H1 (cell line): ENCODE results near the gene ARHGAP10. TPM values are rescaled to one million over a fixed set of nuclear protein-coding genes. Genes with fewer than 3 reads are reported as not detected.

Experiments used
- CTCF ChIA-PET: fragments of 300-600 bp; sonication (Branson Sonifier 250); formaldehyde crosslinking; loops from one replicate; lab custom pipeline; 2021; ENCODE audit not compliant: partially characterized antibody; lab: Charles Lee
- POLR2A ChIA-PET: fragments of 300-600 bp; sonication (Branson Sonifier 250); formaldehyde crosslinking; loops from one replicate; lab custom pipeline; 2021; ENCODE audit warnings: inconsistent platforms; ENCODE audit not compliant: partially characterized antibody; lab: Charles Lee
- DNase-seq, 2 experiments: peaks; one replicate each; pipeline versions ENCODE4 v3.0.0 to v3.0.0-alpha.2; 2010 to 2022; ENCODE audit warnings: low spot score in 2 of 2, low read depth in 1 of 2, mixed read lengths in 1 of 2
- FAIRE-seq: peaks from 2 replicates; lab custom pipeline; 2011; peaks lifted over from hg19 to GRCh38; lab: Jason Lieb, UNC
- H2AFZ ChIP-seq: 2 replicates; pipeline ENCODE4 v1.8.1; 2012; ENCODE audit warnings: low read length, inconsistent platforms
- H2AK5ac ChIP-seq: 2 replicates; pipeline ENCODE4 v1.6.1; 2013; ENCODE audit warnings: low read depth, low read length
- H2BK120ac ChIP-seq: replicated peaks from 2 replicates; pipeline ENCODE3; 2013; ENCODE audit warnings: low read depth, low read length, inconsistent platforms
- H2BK12ac ChIP-seq: 2 replicates; pipeline ENCODE4 v1.6.1; 2013; ENCODE audit warnings: low read depth, low read length
- H2BK15ac ChIP-seq: 2 replicates; pipeline ENCODE4 v1.6.1; 2013; ENCODE audit warnings: low read length
- H2BK20ac ChIP-seq: 2 replicates; pipeline ENCODE4 v1.6.1; 2013; ENCODE audit warnings: low read length
- H2BK5ac ChIP-seq: 2 replicates; pipeline ENCODE4 v1.6.1; 2013; ENCODE audit warnings: low read depth, low read length
- H3K14ac ChIP-seq: 2 replicates; pipeline ENCODE4 v1.6.1; 2013; ENCODE audit warnings: inconsistent platforms; ENCODE audit not compliant: insufficient read length
- H3K18ac ChIP-seq: 2 replicates; pipeline ENCODE4 v1.6.1; 2013; ENCODE audit warnings: low read length; ENCODE audit errors: extremely low read depth
- H3K23ac ChIP-seq: 2 replicates; pipeline ENCODE4 v1.6.1; 2013; ENCODE audit warnings: inconsistent platforms; ENCODE audit not compliant: insufficient read length
- H3K23me2 ChIP-seq: 2 replicates; pipeline ENCODE4 v1.6.1; 2013; ENCODE audit warnings: low read depth, low read length
- H3K27ac ChIP-seq: 2 replicates; pipeline ENCODE4 v1.6.1; 2011; ENCODE audit warnings: low read depth, low read length, inconsistent platforms
- H3K27me3 ChIP-seq, 4 experiments: replicated peaks in 1 of 4; 1 replicate in 1 of 4; 2 replicates in 3 of 4; pipeline versions ENCODE4 v1.6.1 to v1.8.1; 2011 to 2013; ENCODE audit warnings: low read length in 3 of 4, mild to moderate bottlenecking in 3 of 4, inconsistent platforms in 2 of 4, mixed read lengths in 2 of 4, moderate library complexity in 1 of 4; ENCODE audit not compliant: control insufficient read depth in 3 of 4, insufficient read depth in 3 of 4; ENCODE audit errors: extremely low read depth in 1 of 4
- H3K36me3 ChIP-seq, 4 experiments: 2 replicates each; pipeline versions ENCODE4 v1.6.1 to v1.8.1; 2011 to 2013; ENCODE audit warnings: mild to moderate bottlenecking in 4 of 4, low read length in 3 of 4, moderate library complexity in 2 of 4, control low read depth in 1 of 4, inconsistent platforms in 1 of 4; ENCODE audit not compliant: insufficient read depth in 4 of 4, control insufficient read depth in 2 of 4
- H3K4ac ChIP-seq: replicated peaks from 2 replicates; pipeline ENCODE3; 2013; ENCODE audit warnings: low read length, low read depth, mixed read lengths, inconsistent platforms; ENCODE audit not compliant: insufficient read length
- H3K4me1 ChIP-seq, 4 experiments: replicated peaks in 1 of 4; 1 replicate in 1 of 4; 2 replicates in 3 of 4; pipeline versions ENCODE4 v1.6.1 to v1.8.1; 2011 to 2013; ENCODE audit warnings: low read length in 3 of 4, inconsistent platforms in 2 of 4, mixed read lengths in 1 of 4; ENCODE audit not compliant: insufficient read depth in 4 of 4, control insufficient read depth in 3 of 4
- H3K4me2 ChIP-seq, 2 experiments: 2 replicates each; pipeline versions ENCODE4 v1.6.1 to v1.8.1; 2011 to 2013; ENCODE audit warnings: low read depth in 2 of 2, low read length in 2 of 2, control low read depth in 1 of 2, inconsistent platforms in 1 of 2, mild to moderate bottlenecking in 1 of 2; ENCODE audit not compliant: insufficient read depth in 1 of 2
- H3K4me3 ChIP-seq, 4 experiments: fragments of 200-600, 300-600 bp in 1 of 4; sonication (generic), shearing (Covaris generic), sonication (Bioruptor Twin) in 1 of 4; 2 replicates each; pipeline versions ENCODE4 v1.5.1 to v1.8.1; 2011 to 2016; ENCODE audit warnings: low read length in 4 of 4, low read depth in 3 of 4, control low read depth in 2 of 4, inconsistent platforms in 2 of 4, mild to moderate bottlenecking in 2 of 4, mixed read lengths in 1 of 4, moderate library complexity in 1 of 4; ENCODE audit not compliant: insufficient read depth in 2 of 4; ENCODE audit errors: extremely low read depth in 1 of 4
- H3K56ac ChIP-seq: replicated peaks from 2 replicates; pipeline ENCODE3; 2013; ENCODE audit warnings: low read depth, mild to moderate bottlenecking, mixed read lengths, low read length, inconsistent platforms; ENCODE audit not compliant: insufficient read length
- H3K79me1 ChIP-seq: 2 replicates; pipeline ENCODE4 v1.6.1; 2013; ENCODE audit warnings: low read depth, low read length, control low read depth
- H3K79me2 ChIP-seq, 2 experiments: 2 replicates each; pipeline versions ENCODE4 v1.6.1 to v1.8.1; 2012 to 2013; ENCODE audit warnings: low read length in 2 of 2, mild to moderate bottlenecking in 2 of 2, inconsistent platforms in 1 of 2; ENCODE audit not compliant: insufficient read depth in 2 of 2, control insufficient read depth in 1 of 2
- H3K9ac ChIP-seq, 4 experiments: replicated peaks in 1 of 4; 1 replicate in 1 of 4; 2 replicates in 3 of 4; pipeline versions ENCODE4 v1.6.1 to v1.8.1; 2011 to 2013; ENCODE audit warnings: low read depth in 3 of 4, low read length in 3 of 4, control low read depth in 2 of 4, mild to moderate bottlenecking in 2 of 4, moderate library complexity in 2 of 4, inconsistent platforms in 1 of 4; ENCODE audit errors: extremely low read depth in 1 of 4
- H3K9me3 ChIP-seq, 2 experiments: 2 replicates each; pipeline versions ENCODE4 v1.6.1 to v1.8.1; 2012 to 2013; ENCODE audit warnings: mild to moderate bottlenecking in 2 of 2, moderate library complexity in 2 of 2, control low read depth in 1 of 2, inconsistent platforms in 1 of 2, low read depth in 1 of 2, low read length in 1 of 2, mixed read lengths in 1 of 2; ENCODE audit not compliant: insufficient read depth in 2 of 2
- H4K20me1 ChIP-seq, 2 experiments: replicated peaks in 1 of 2; 2 replicates each; pipeline versions ENCODE3 to v1.8.1; 2011 to 2013; ENCODE audit warnings: inconsistent platforms in 2 of 2, low read length in 2 of 2, mild to moderate bottlenecking in 1 of 2; ENCODE audit not compliant: insufficient read depth in 2 of 2, control insufficient read depth in 1 of 2
- H4K5ac ChIP-seq: 2 replicates; pipeline ENCODE4 v1.6.1; 2013; ENCODE audit warnings: low read length, low read depth, mixed read lengths, inconsistent platforms; ENCODE audit not compliant: insufficient read length
- H4K8ac ChIP-seq: 2 replicates; pipeline ENCODE4 v1.8.0; 2013; ENCODE audit warnings: mild to moderate bottlenecking, moderate library complexity, low read length, inconsistent platforms; ENCODE audit not compliant: insufficient read depth; ENCODE audit errors: extremely low read depth
- H4K91ac ChIP-seq: replicated peaks from 2 replicates; pipeline ENCODE3; 2013; ENCODE audit warnings: low read length, mixed read lengths, inconsistent platforms; ENCODE audit not compliant: insufficient read length
- ATF3 ChIP-seq: IDR thresholded peaks from 2 replicates; pipeline ENCODE4 v1.6.1; 2011; ENCODE audit warnings: low read depth, mild to moderate bottlenecking, low read length; ENCODE audit not compliant: insufficient read depth
- BCL11A ChIP-seq, 2 experiments: IDR thresholded peaks; one replicate each; pipeline ENCODE4 v1.6.1; 2011; ENCODE audit warnings: low read depth in 2 of 2, low read length in 2 of 2, mild to moderate bottlenecking in 2 of 2
- CBX8 ChIP-seq: fragments of 300-800, 300-1000 bp; sonication (generic); IDR thresholded peaks from 2 replicates; pipeline ENCODE4 v1.7.1; 2016; ENCODE audit warnings: low read depth, low read length, borderline replicate concordance
- HDAC2 ChIP-seq, 2 experiments: fragments of 300-600 bp in 1 of 2; sonication (generic) in 1 of 2; IDR thresholded peaks; 2 replicates each; pipeline ENCODE4 v1.6.1; 2011 to 2012; ENCODE audit warnings: low read depth in 2 of 2, low read length in 2 of 2, mild to moderate bottlenecking in 2 of 2, moderate library complexity in 2 of 2, borderline replicate concordance in 1 of 2, inconsistent platforms in 1 of 2
- HDAC6 ChIP-seq: IDR thresholded peaks from one replicate; pipeline ENCODE4 v1.7.1; 2012; ENCODE audit warnings: low read depth, mild to moderate bottlenecking, inconsistent platforms, low read length, moderate library complexity
- KDM5A ChIP-seq: fragments of 200-600 bp; IDR thresholded peaks from 2 replicates; pipeline ENCODE4 v1.7.1; 2012; ENCODE audit warnings: mild to moderate bottlenecking, low read length, inconsistent platforms, mixed read lengths
- PHF8 ChIP-seq: fragments of 200-600 bp; sonication (generic); conservative IDR thresholded peaks from 2 replicates; pipeline ENCODE4 v1.7.1; 2012; ENCODE audit warnings: low read depth, mild to moderate bottlenecking, inconsistent platforms, low read length, moderate library complexity
- POLR2A ChIP-seq, 2 experiments: IDR thresholded peaks; 1 replicate in 1 of 2; 2 replicates in 1 of 2; pipeline ENCODE4 v1.6.1; 2011; ENCODE audit warnings: low read depth in 2 of 2, low read length in 2 of 2, mild to moderate bottlenecking in 2 of 2; ENCODE audit errors: control extremely low read depth in 1 of 2
- POLR2AphosphoS5 ChIP-seq: IDR thresholded peaks from 2 replicates; pipeline ENCODE4 v1.6.1; 2011; ENCODE audit warnings: low read depth, low read length
- RAD21 ChIP-seq, 2 experiments: IDR thresholded peaks in 1 of 2; conservative IDR thresholded peaks in 1 of 2; 2 replicates each; pipeline ENCODE4 v1.6.1; 2011; ENCODE audit warnings: low read depth in 2 of 2, low read length in 2 of 2, improper control_type of control experiment in 1 of 2, inconsistent platforms in 1 of 2, mild to moderate bottlenecking in 1 of 2, moderate library complexity in 1 of 2
- SIX5 ChIP-seq: IDR thresholded peaks from 2 replicates; pipeline ENCODE4 v1.6.1; 2011; ENCODE audit warnings: mild to moderate bottlenecking, low read depth, low read length
- SP1 ChIP-seq: IDR thresholded peaks from 2 replicates; pipeline ENCODE4 v1.6.1; 2011; ENCODE audit warnings: low read depth, low read length
- TAF7 ChIP-seq: optimal IDR thresholded peaks from 2 replicates; pipeline ENCODE3; 2011; ENCODE audit warnings: low read depth, mild to moderate bottlenecking, inconsistent platforms, low read length, moderate library complexity, borderline replicate concordance
- WGBS, 2 experiments: shearing (Covaris generic) in 1 of 2; methylation state at CpG; one replicate each; pipeline versions ENCODE4 v1.1.6 to v1.1.7; 2013 to 2015; ENCODE audit warnings: low lambda C conversion rate in 2 of 2, mixed read lengths in 2 of 2, inconsistent platforms in 1 of 2, low coverage in 1 of 2, missing lambda C conversion rate in 1 of 2; ENCODE audit not compliant: insufficient replicate concordance in 2 of 2, insufficient coverage in 1 of 2, insufficient read length in 1 of 2; ENCODE audit errors: extremely low coverage in 1 of 2, missing lambda C conversion rate in 1 of 2; 5-methylcytosine and 5-hydroxymethylcytosine counted together
- polyA plus RNA-seq, 7 experiments: library from polyadenylated mRNA; depleted of rRNA in 3 of 7; stranded (reverse) in 5 of 7; unstranded in 2 of 7; fragments of >200 nt in 5 of 7; fragments of 200-250 nt in 2 of 7; gene quantifications; 1 replicate in 5 of 7; 2 replicates in 1 of 7; 4 replicates in 1 of 7; pipeline versions ENCODE4 v1.2.1 to v1.2.3, GENCODE V29; 2011 to 2013; ENCODE audit warnings: missing spikeins in 2 of 7, mixed read lengths in 2 of 7
- total RNA-seq: library from RNA; stranded (reverse); fragmentation: NEBNext Ultra II Directional; extraction: Animal tissue kit (Norgen Biotek cat#: 25700); gene quantifications from 2 replicates; pipeline ENCODE4 v1.2.1, GENCODE V29; 2021

The ARHGAP10 gene
- total and polyA plus RNA-seq, 2 of the 8 experiments (the other 6 are each of a cell fraction or from before 2014, with no cell fraction given): 3.7 to 6.1 TPM

GRCh38 chr4:147749811-147750321 is 18.0 kb downstream of the ARHGAP10 start:
- Histone ChIP-seq H3K79me1 (no peaks in the 10 kb centered on the region), H3K18ac (no peak overlapping the region), H2BK12ac (no peak overlapping the region), H3K4me3 (no peak overlapping the region), H2BK120ac (no peak overlapping the region), H2BK20ac (no peak overlapping the region), H3K56ac (no peak overlapping the region), H3K23me2 (no peaks in the 10 kb centered on the region), H4K91ac (no peak overlapping the region), H4K5ac (no peak overlapping the region), H3K9me3 (no peaks in the 10 kb centered on the region), H4K8ac (no peak overlapping the region), H3K4ac (no peak overlapping the region), H2BK15ac (no peak overlapping the region), H3K4me1 (peaks cover 0 to 14% (median 3%) of the 10 kb centered on the region in 4 experiments; a peak in 3 of 7 replicates), H3K9ac (no peak overlapping the region), H3K27me3 (no peaks in the 10 kb centered on the region), H3K14ac (no peak overlapping the region), H2AK5ac (no peak overlapping the region), H3K4me2 (no peak overlapping the region; a peak in 1 of 4 replicates), H2AFZ (no peak overlapping the region), H3K23ac (no peak overlapping the region), H3K27ac (no peak overlapping the region), H2BK5ac (no peak overlapping the region), H3K36me3 (no peaks in the 10 kb centered on the region), H4K20me1 (no peaks in the 10 kb centered on the region), H3K79me2 (no peaks in the 10 kb centered on the region)
- POLR2A ChIA-PET: no interaction called here
- CTCF ChIA-PET: interaction anchor here (0.6 to 1.0 kb wide), 3 partner anchors 26 to 294 kb away, joined by 3 to 5 read pairs (median 4); no protein-coding TSS in a partner anchor
- FAIRE-seq: no peak
- 86% methylated on average over 3 of the region's 3 CpGs; no CpG with 5 or more reads in 1 of the 2 experiments for WGBS, 2 experiments
- DNase-seq: no peak
- TF ChIP-seq TAF7: no peak
- TF ChIP-seq SP1: no peak
- no peak for TF ChIP-seq BCL11A (IDR thresholded peaks at IDR 0.05; ENCODE audit: low read depth in 2 of 2, low read length in 2 of 2)
- no peak for TF ChIP-seq HDAC2 (IDR thresholded peaks at IDR 0.05; ENCODE audit: borderline replicate concordance in 1 of 2, low read depth in 2 of 2, low read length in 2 of 2)
- no peak for TF ChIP-seq SIX5
- TF ChIP-seq KDM5A: no peak
- no peak for TF ChIP-seq ATF3
- TF ChIP-seq POLR2A (IDR thresholded peaks at IDR 0.05; ENCODE audit: control extremely low read depth in 1 of 2, low read depth in 2 of 2, low read length in 2 of 2): no peak
- no peak for TF ChIP-seq PHF8
- no peak for TF ChIP-seq HDAC6
- TF ChIP-seq CBX8: no peak
- TF ChIP-seq POLR2AphosphoS5: no peak
- TF ChIP-seq RAD21 (IDR thresholded peaks at IDR 0.05 in 1 of 2, conservative IDR thresholded peaks at IDR 0.05 in 1 of 2; ENCODE audit: low read depth in 2 of 2, low read length in 2 of 2): no peak
